C4-2B (cell line): Measurements from ENCODE around the gene GLS.

ENCODE experiments used
- CTCF ChIP-seq: fragments of 450-650 bp; conservative IDR thresholded peaks from 2 replicates; pipeline ENCODE4 v1.5.1; 2017; ENCODE audit warnings: mild to moderate bottlenecking
- ZFX ChIP-seq: fragments of 450-650 bp; IDR thresholded peaks from 2 replicates; pipeline ENCODE4 v1.6.1; 2017

- no peak for TF ChIP-seq CTCF
- TF ChIP-seq ZFX: no peak
Measured at GRCh38 chr2:190940454-190940853, 59.8 kb downstream of the GLS start.
